ENCODE data around the gene SLC29A2. TPM values are rescaled to one million over a fixed set of nuclear protein-coding genes. Genes with fewer than 3 reads are reported as not detected.

Gene SLC29A2
- total RNA-seq, 1 experiment from 2014 or later, result 36.1 TPM

GRCh38 chr11:66314186-66314501 lies 57.4 kb downstream of the SLC29A2 start:
- Histone ChIP-seq H4K20me1 (ENCODE audit: insufficient read depth) (no peaks in the 10 kb centered on the region), H3K9me2 (ENCODE audit: insufficient read depth) (no peaks in the 10 kb centered on the region), H3K27ac (no peak overlapping the region), H3K36me3 (ENCODE audit: low read depth) (no peaks in the 10 kb centered on the region), H2AFZ (no peak overlapping the region), H3K4me3 (no peak overlapping the region), H3K4me1 (replicated peaks; ENCODE audit: insufficient read depth) (peaks cover 16% of the 10 kb centered on the region), H3K27me3 (ENCODE audit: insufficient read depth, low read depth) (peaks cover 8% of the 10 kb centered on the region), H3K4me2 (no peak overlapping the region), H3F3A (ENCODE audit: insufficient read depth, low read depth) (peaks cover 10% of the 10 kb centered on the region; the same call in 1 of the 2 replicates), H3K79me2 (ENCODE audit: low read depth) (no peaks in the 10 kb centered on the region), H3K9me3 (ENCODE audit: insufficient read depth, low read depth) (0 out of 2 replicates have a peak, but pooled peaks cover 1% of the 10 kb centered on the region)
- CTCF ChIA-PET, result no interaction called here
- BruUV-seq (replicated peaks), result no TSS peak
- intact Hi-C loops (cut with micrococcal nuclease; ENCODE audit: unreplicated experiment), result loop anchor here (5.0 kb wide), 1 partner anchor 58 kb away; the partner anchor contains the start of gene SLC29A2
- no peak for TF ChIP-seq EZH2 (IDR thresholded peaks at IDR 0.05; ENCODE audit: low read depth)
- no peak for TF ChIP-seq CTCF (conservative IDR thresholded peaks at IDR 0.05)
- DNase-seq, result no peak
- POLR2A ChIA-PET (ENCODE audit: unreplicated experiment), result no interaction called here

GRCh38 chr11:66313321-66314185 lies 58.0 kb downstream of the SLC29A2 start:
- no peak for TF ChIP-seq CTCF (conservative IDR thresholded peaks at IDR 0.05)
- Histone ChIP-seq H3K27ac (no peak overlapping the region), H3K9me2 (ENCODE audit: insufficient read depth) (no peaks in the 10 kb centered on the region), H3K4me1 (replicated peaks; ENCODE audit: insufficient read depth) (peaks cover 15% of the 10 kb centered on the region), H2AFZ (peak overlapping the region; percentile 83), H3K9me3 (ENCODE audit: insufficient read depth, low read depth) (no peaks in the 10 kb centered on the region), H4K20me1 (ENCODE audit: insufficient read depth) (no peaks in the 10 kb centered on the region), H3K27me3 (ENCODE audit: insufficient read depth, low read depth) (peaks cover 9% of the 10 kb centered on the region), H3F3A (ENCODE audit: insufficient read depth, low read depth) (peaks cover 10% of the 10 kb centered on the region; the same call in 1 of the 2 replicates), H3K36me3 (ENCODE audit: low read depth) (no peaks in the 10 kb centered on the region), H3K79me2 (ENCODE audit: low read depth) (no peaks in the 10 kb centered on the region), H3K4me2 (peak overlapping the region; percentile 75), H3K4me3 (peak overlapping the region; percentile 52; the same call in 1 of the 2 replicates)
- intact Hi-C loops (cut with micrococcal nuclease; ENCODE audit: unreplicated experiment), result loop anchor here (5.0 kb wide), 1 partner anchor 59 kb away; the partner anchor contains the start of gene SLC29A2
- CTCF ChIA-PET, result interaction anchor here (1.0 to 2.9 kb wide), 8 partner anchors 14 to 365 kb away, joined by 3 to 30 read pairs (median 5); partner anchors contain the start of genes BRMS1, MRPL11, RBM4B and RIN1
- no peak for DNase-seq
- TSS peak; percentile 81 for BruUV-seq (replicated peaks)
- POLR2A ChIA-PET (ENCODE audit: unreplicated experiment), result interaction anchor here (0.6 to 1.6 kb wide), 9 partner anchors 17 to 1094 kb away, joined by 3 to 46 read pairs (median 6); partner anchors contain the start of genes RIN1 and YIF1A

GRCh38 chr11:66312549-66313320 lies 58.8 kb downstream of the SLC29A2 start:
- H3K4me3 ChIP-seq, result peak overlapping the region; percentile 66
- TF ChIP-seq EZH2 (IDR thresholded peaks at IDR 0.05; ENCODE audit: low read depth) (no peak), CTCF (conservative IDR thresholded peaks at IDR 0.05) (no peak)
- peaks cover 6% of the 10 kb centered on the region for H3K4me1 ChIP-seq (replicated peaks; ENCODE audit: insufficient read depth)
- no peaks in the 10 kb centered on the region for H3K36me3 ChIP-seq (ENCODE audit: low read depth)
- intact Hi-C loops (cut with micrococcal nuclease; ENCODE audit: unreplicated experiment), result loop anchor here (1.0 to 5.0 kb wide), 4 partner anchors 16 to 77 kb away; partner anchors contain the start of genes RIN1 and SLC29A2
- H3K27ac ChIP-seq, result peak overlapping the region; percentile 45; the same call in 1 of the 2 replicates
- H3K27me3 ChIP-seq (ENCODE audit: insufficient read depth, low read depth), result peaks cover 12% of the 10 kb centered on the region
- H3K9me3 ChIP-seq (ENCODE audit: insufficient read depth, low read depth), result no peaks in the 10 kb centered on the region
- no TSS peak for BruUV-seq (replicated peaks)
- peaks cover 10% of the 10 kb centered on the region; the same call in 1 of the 2 replicates for H3F3A ChIP-seq (ENCODE audit: insufficient read depth, low read depth)
- peak overlapping the region; percentile 92 for H2AFZ ChIP-seq
- no peaks in the 10 kb centered on the region for H3K9me2 ChIP-seq (ENCODE audit: insufficient read depth)
- H3K4me2 ChIP-seq, result peak overlapping the region; percentile 75
- no peaks in the 10 kb centered on the region for H3K79me2 ChIP-seq (ENCODE audit: low read depth)
- peak; percentile 93 to 99 for DNase-seq
- POLR2A ChIA-PET (ENCODE audit: unreplicated experiment), result interaction anchor here (0.5 to 1.6 kb wide), 21 partner anchors 15 to 1093 kb away, joined by 3 to 46 read pairs (median 5); partner anchors contain the start of genes PACS1, RAB1B, RBM4B and RIN1
- CTCF ChIA-PET, result interaction anchor here (0.5 to 2.9 kb wide), 18 partner anchors 14 to 1190 kb away, joined by 3 to 30 read pairs (median 4); partner anchors contain the start of genes BRMS1, MRPL11, RBM4B and RIN1
- H4K20me1 ChIP-seq (ENCODE audit: insufficient read depth), result no peaks in the 10 kb centered on the region

All from PC-9 (cell line).